Stomach smooth muscle (tissue), 2 donors: ENCODE data around the gene POR.

Experiments
- H3K27ac ChIP-seq: one replicate; pipeline ENCODE4 v1.7.0; 2013; ENCODE audit warnings: mild to moderate bottlenecking, low read length, inconsistent platforms
- H3K27me3 ChIP-seq, 2 donors: one replicate each; pipeline ENCODE4 v1.7.0; 2013; ENCODE audit warnings: low read length in 2 of 2; ENCODE audit not compliant: insufficient read depth in 2 of 2, control insufficient read depth in 1 of 2
- H3K36me3 ChIP-seq, 2 donors: one replicate each; pipeline ENCODE4 v1.7.0; 2013; ENCODE audit warnings: low read length in 2 of 2; ENCODE audit not compliant: control insufficient read depth in 2 of 2, insufficient read depth in 2 of 2
- H3K4me1 ChIP-seq: one replicate; pipeline ENCODE4 v1.7.0; 2013; ENCODE audit warnings: low read length; ENCODE audit not compliant: control insufficient read depth, insufficient read depth
- H3K4me3 ChIP-seq, 2 donors: one replicate each; pipeline ENCODE4 v1.7.0; 2013; ENCODE audit warnings: low read length in 2 of 2
- H3K9ac ChIP-seq, 2 donors: one replicate each; pipeline ENCODE4 v1.7.0; 2013; ENCODE audit warnings: low read length in 2 of 2, mild to moderate bottlenecking in 1 of 2
- H3K9me3 ChIP-seq, 2 donors: one replicate each; pipeline ENCODE4 v1.7.0; 2013; ENCODE audit warnings: low read length in 2 of 2; ENCODE audit not compliant: control insufficient read depth in 2 of 2
- donor health status: healthy.
- donor health status: Pancreatic carcinoma.

The POR gene

DNA sequence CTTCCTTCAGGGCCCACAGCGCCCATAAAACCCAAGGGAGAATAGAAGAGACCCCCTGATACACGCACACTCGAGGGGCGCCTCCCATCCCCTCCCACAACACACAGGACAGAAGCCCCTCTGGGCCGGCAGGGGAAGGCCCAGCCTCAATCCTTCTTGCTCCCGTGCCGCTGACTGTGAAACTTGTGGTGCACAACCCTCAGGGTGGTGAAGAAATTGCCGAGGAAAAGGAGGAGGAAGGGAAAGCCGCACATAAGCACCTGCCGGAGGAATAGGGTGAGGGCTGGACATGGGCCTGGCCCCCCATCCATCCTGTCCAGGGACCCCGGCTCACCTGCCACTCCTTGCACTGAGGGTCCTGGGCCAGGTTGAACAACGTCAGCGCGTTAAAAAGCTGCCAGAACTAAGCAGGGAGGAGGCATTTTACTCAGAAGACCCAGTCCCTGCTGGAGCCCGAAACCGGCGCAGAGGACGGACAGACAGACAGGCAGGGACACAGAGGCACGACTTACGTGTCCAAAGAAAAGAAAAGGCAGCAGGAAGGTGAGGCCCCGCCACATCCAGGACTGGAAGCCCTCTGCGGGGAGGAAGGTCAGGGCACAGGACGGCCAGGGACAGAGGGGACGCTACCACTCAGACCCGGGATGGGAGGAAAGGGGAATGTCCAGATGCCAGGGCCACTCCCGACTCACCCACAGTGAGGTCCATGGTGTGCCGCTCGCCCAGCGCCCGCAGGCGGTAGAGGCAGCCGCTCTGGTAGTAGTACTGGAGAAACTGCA, 72.3 kb downstream of the POR start:
- H3K27ac ChIP-seq = peak overlapping the region; percentile 31
- peaks cover 14 to 20% of the 10 kb centered on the region in 2 donors for H3K36me3 ChIP-seq
- no peak overlapping the region for H3K4me3 ChIP-seq
- H3K9ac ChIP-seq = no peak overlapping the region
- no peaks in the 10 kb centered on the region for H3K9me3 ChIP-seq
- no peaks in the 10 kb centered on the region for H3K27me3 ChIP-seq
- peaks cover 24% of the 10 kb centered on the region for H3K4me1 ChIP-seq

DNA sequence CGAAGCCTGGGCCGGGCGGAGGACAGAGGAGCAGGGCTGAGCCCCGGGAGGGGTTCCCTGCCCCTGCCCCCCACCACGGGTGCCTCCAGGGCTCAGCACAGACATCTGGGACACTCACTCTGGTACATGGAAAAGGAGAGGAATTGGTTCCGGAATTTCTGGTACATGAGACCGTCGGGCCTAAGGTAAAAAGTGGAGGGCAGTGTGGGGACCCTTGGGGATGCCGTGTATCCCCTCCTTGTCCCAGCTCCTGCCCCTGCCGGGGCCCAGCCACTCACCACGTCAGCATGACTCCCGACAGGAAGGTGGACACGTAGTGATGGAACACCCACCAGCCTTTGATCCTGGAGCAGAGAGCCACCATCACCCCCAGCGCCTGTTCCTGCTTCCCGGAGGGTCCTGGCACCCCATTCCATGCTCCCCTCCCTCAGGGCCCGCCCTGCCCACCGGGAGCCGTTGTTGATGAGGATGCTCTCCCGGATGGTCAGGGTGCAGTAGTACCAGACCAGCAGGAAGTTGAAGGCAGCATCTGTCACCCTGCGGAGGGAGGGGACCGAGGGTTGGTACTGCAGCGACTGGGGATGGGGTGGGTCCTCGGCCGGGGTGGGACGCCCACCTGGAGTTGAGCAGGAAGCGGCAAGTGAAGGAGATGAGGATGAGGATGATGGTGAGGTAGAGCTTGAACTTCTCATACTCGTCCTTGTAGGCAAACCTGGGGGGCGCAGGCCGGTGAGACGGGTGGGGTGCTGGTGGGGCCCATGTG, 73.0 kb downstream of the POR start:
- H3K27ac ChIP-seq = no peak overlapping the region

GRCh38 chr7:75988568-75989499, 73.9 kb downstream of the POR start:
- Histone ChIP-seq H3K9ac (peak overlapping the region; percentile 15 to 47), H3K27me3 (no peaks in the 10 kb centered on the region), H3K4me1 (peaks cover 35% of the 10 kb centered on the region), H3K36me3 (peaks cover 3 to 17% of the 10 kb centered on the region in 2 donors), H3K4me3 (peak overlapping the region in 1 of 2 donors; percentile 44), H3K27ac (peak overlapping the region; percentile 66), H3K9me3 (no peaks in the 10 kb centered on the region)

More for the DNA sequence above, 73.0 kb downstream of the POR start:
- H3K4me3 ChIP-seq = no peak overlapping the region
- no peaks in the 10 kb centered on the region for H3K27me3 ChIP-seq
- no peaks in the 10 kb centered on the region for H3K9me3 ChIP-seq
- H3K4me1 ChIP-seq = peaks cover 27% of the 10 kb centered on the region
- H3K9ac ChIP-seq = no peak overlapping the region
- H3K36me3 ChIP-seq = peaks cover 8 to 20% of the 10 kb centered on the region in 2 donors

DNA sequence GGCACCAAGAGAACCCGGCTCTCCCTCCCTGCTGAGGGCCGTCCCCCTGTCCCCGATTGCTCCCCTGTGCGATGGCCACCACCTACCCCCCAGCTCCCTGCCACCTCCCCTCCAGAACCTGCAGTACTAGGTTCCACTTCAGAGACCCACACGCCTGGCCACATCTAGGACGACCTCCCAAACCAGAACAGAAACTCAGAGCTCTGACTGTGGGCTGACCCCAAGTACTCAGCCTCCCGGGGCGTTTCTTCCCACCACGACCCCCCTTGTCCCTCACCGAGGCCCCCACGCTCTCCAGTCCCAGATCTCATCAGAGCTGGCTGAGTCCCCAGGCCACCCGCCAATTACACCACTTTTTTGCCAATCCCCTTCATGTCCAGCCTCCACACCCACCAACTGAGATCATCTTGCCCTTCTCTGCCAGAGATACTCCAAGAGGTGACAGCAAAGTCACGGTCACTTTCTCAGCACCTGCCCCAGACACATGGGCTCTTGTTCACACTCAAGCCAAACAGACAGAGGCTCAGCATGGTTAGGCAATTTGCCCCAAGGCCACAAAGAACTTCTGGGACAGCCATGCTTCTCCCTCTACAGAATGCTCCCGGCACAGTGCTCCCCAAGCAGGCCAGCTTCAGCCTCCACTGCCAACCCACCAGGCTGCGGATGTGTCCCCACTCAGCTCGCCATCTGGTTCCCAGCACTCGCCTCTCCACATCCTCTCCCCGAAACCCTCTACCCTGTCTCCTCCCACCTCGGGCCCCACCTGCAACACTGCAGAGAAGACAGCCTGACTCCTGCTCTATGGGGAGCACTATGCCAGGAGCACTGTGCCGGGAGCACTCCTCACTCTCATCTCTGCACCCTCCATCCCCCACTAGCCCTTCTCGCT, 74.8 kb downstream of the POR start:
- H3K4me1 ChIP-seq = peaks cover 36% of the 10 kb centered on the region
- no peaks in the 10 kb centered on the region for H3K27me3 ChIP-seq
- H3K9me3 ChIP-seq = no peaks in the 10 kb centered on the region
- H3K9ac ChIP-seq = peak overlapping the region; percentile 15 to 47
- peak overlapping the region in 1 of 2 donors; percentile 44 for H3K4me3 ChIP-seq
- H3K36me3 ChIP-seq = peaks cover 2 to 17% of the 10 kb centered on the region in 2 donors
- H3K27ac ChIP-seq = peak overlapping the region; percentile 66

- H3K4me3 ChIP-seq = no peak overlapping the region
- H3K27me3 ChIP-seq = no peaks in the 10 kb centered on the region
- H3K4me1 ChIP-seq = peaks cover 38% of the 10 kb centered on the region
- peak overlapping the region; percentile 74 for H3K27ac ChIP-seq
- no peak overlapping the region for H3K9ac ChIP-seq
- H3K36me3 ChIP-seq = peaks cover 0 to 11% of the 10 kb centered on the region in 2 donors
- no peaks in the 10 kb centered on the region for H3K9me3 ChIP-seq
Measured at GRCh38 chr7:75991531-75992082, 76.7 kb downstream of the POR start.

DNA sequence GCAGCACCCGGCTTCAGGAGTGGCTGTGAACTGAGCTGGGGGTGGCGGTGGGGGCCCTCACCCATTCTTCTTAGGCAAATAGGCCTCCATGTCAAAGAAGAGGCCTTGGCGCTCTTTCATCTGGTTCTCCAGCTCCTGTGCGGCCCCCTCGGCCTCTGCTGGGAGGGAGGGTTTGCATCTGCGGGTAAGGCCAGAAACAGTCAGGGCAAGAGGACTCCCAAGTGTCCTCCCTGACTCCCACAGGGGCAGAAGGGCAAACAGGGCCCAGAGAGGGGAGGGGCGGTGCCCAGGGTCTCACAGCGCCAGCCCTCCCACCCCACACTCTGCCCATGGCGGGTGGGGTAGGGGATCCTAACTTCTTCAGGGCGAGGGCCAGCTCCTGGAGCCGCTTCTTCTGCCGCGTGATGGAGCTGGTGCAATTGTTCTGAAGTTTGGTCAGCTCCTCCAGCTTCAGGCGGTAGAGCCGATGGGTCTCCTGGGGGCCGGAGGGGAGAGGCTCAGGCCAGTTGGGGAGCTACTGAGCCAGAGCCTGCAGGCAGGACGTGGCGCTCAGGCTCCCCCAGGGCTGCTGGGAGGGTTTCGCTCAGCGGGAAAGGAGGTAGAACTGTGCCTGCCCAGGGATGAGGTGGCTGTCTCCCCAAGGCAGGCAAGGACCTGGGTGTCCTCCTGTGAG, 77.3 kb downstream of the POR start:
- Histone ChIP-seq H3K36me3 (peaks cover under 1 to 7% of the 10 kb centered on the region in 2 donors), H3K9me3 (no peaks in the 10 kb centered on the region), H3K4me1 (peaks cover 38% of the 10 kb centered on the region), H3K9ac (no peak overlapping the region), H3K27ac (peak overlapping the region; percentile 74), H3K4me3 (peak overlapping the region in 1 of 2 donors; percentile 1), H3K27me3 (no peaks in the 10 kb centered on the region)

GRCh38 chr7:75993689-75994387, 78.9 kb downstream of the POR start:
- peaks cover 38% of the 10 kb centered on the region for H3K4me1 ChIP-seq
- H3K36me3 ChIP-seq = peaks cover 2% of the 10 kb centered on the region in 2 donors

DNA sequence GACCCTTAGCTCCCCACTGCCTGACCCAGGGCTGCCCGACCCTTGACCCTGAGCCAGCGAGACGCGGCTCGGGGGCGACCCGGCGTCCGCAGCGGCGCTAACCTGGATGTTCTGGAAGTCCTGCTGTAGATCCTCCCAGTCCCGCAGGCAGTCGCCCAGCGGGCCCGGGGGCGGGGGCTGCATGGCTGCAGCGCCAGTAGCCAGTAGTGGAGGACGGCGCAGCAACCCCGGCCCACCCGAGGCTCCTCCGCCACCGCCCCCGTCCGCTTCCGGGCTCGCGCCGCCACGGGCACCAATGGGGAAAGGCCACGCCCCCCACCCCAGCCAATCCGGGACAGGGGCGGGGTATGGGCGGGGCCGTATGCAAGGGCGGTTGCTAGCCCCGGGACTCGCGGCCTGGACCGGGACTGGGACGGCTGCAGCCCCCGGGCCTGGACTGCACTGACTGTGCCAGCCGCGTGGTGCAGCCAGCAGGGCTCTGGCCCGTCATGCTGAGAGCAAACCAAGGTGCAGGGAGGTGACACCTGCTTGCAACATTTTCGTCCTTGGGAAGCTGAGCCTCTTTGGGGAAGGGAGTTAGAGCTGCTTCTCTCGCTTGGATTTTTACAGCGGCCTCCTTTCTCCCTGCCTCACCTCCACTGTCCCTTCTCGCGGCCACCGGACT, 79.6 kb downstream of the POR start, which contains the start of gene TMEM120A:
TMEM120A (minus strand) TSS at position 208 of the 664 bp plus-strand sequence; CDS start at position 183, 25 bp downstream.
- H3K27ac ChIP-seq = peak within 1 kb of the TSS; percentile 87
- H3K27me3 ChIP-seq = no peaks in the 10 kb centered on the region
- peaks cover 32% of the 10 kb centered on the region for H3K4me1 ChIP-seq
- peak within 1 kb of the TSS; percentile 70 to 88 for H3K4me3 ChIP-seq
- H3K9me3 ChIP-seq = no peaks in the 10 kb centered on the region
- peak within 1 kb of the TSS; percentile 65 to 82 for H3K9ac ChIP-seq
- H3K36me3 ChIP-seq = peaks cover 2% of the 10 kb centered on the region in 2 donors

More at GRCh38 chr7:75993689-75994387, 78.9 kb downstream of the POR start:
- Histone ChIP-seq H3K27me3 (no peaks in the 10 kb centered on the region), H3K27ac (peak overlapping the region; percentile 87), H3K9ac (peak overlapping the region; percentile 65 to 80), H3K4me3 (peak overlapping the region; percentile 70 to 88), H3K9me3 (no peaks in the 10 kb centered on the region)
